Gastroesophageal sphincter (tissue), 3 donors: ENCODE data around the gene SLC25A42.

Experiments used
- CTCF ChIP-seq, 4 experiments: fragments of 200-600 bp in 2 of 4; fragments of 450-650 bp in 2 of 4; sonication (generic) in 1 of 4; IDR thresholded peaks; one replicate each; pipeline ENCODE4 v1.5.1; 2017 to 2019; ENCODE audit warnings: antibody characterized with exemption in 4 of 4, mild to moderate bottlenecking in 2 of 4, moderate library complexity in 2 of 4
- EP300 ChIP-seq: sonication (generic); formaldehyde crosslinking; IDR thresholded peaks from one replicate; pipeline ENCODE4 v1.6.1; 2017; ENCODE audit warnings: antibody characterized with exemption, mild to moderate bottlenecking
- POLR2A ChIP-seq, 2 donors: fragments of 450-650 bp; IDR thresholded peaks; one replicate each; pipeline ENCODE4 v1.6.1; 2017; ENCODE audit warnings: antibody characterized with exemption in 2 of 2, mild to moderate bottlenecking in 2 of 2, moderate library complexity in 1 of 2
- POLR2AphosphoS5 ChIP-seq: sonication (generic); formaldehyde crosslinking; IDR thresholded peaks from one replicate; pipeline ENCODE4 v1.6.1; 2017; ENCODE audit warnings: antibody characterized with exemption

GRCh38 chr19:19079571-19079970 lies 15.8 kb downstream of the SLC25A42 start:
- TF ChIP-seq CTCF (IDR thresholded peaks at IDR 0.05), result no peak
- TF ChIP-seq POLR2AphosphoS5, result no peak
- no peak for TF ChIP-seq POLR2A (IDR thresholded peaks at IDR 0.05)
- no peak for TF ChIP-seq EP300
